ENCODE results near the gene TTC14.

Gene TTC14

DNA sequence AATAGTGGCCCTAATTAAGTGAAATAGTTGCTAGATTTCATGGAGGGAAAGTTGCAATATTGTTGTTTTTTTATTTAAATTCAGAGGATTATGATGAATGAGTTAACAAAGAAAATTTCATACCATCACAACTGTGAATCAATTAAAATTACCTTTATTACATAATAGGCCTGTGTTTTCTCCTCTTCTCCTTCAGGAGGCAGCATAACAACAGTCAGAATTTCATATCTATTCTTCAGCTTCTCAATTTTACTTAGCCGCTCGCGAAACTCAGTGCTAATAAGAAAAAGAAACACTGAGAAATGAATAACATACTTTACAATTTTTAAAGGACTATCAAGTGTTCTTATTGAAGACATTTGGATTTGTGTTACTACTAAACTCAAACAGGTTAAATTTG, 29.4 kb downstream of the TTC14 start:
- no peak for DNase-seq (ENCODE audit: low read depth)

DNA sequence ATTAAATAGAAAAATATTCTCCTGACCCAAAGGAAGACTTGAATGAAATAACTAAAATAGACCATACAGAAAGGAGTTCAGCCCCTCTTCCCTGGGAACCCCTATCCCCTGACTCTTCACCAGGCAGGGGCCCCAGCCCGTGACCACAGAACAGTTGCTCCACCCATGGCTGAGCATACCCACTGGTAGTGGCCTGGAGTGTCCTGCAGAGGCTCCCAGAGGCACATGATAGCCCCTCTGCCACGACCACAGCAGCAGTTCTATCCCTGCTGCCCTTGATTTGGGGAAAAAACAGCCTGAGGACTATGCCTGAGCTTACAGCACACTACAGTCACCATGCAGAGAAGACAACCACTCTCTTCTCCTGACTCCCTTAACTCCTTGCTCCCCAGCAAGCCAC, 31.8 kb downstream of the TTC14 start:
- no peak for DNase-seq (ENCODE audit: low read depth)

DNA sequence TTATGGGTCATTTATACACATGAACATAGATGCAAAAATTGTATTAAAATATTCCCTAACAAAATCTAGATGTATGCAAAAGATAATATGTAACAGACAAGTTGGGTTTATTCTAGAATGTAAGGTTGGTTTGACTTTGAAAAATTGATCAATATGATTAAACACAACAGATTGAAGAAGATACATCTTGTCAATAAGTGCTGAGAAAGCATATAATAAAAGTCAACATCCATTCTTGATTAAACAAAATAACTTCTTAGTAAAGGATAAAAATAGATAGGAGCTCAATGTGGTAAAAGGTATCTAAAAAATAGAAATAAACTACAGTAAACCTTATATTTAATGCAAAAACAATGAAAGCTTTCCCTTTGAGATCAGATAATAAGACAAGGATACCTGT, 39.0 kb downstream of the TTC14 start:
- no peak for DNase-seq (ENCODE audit: low read depth)

DNA sequence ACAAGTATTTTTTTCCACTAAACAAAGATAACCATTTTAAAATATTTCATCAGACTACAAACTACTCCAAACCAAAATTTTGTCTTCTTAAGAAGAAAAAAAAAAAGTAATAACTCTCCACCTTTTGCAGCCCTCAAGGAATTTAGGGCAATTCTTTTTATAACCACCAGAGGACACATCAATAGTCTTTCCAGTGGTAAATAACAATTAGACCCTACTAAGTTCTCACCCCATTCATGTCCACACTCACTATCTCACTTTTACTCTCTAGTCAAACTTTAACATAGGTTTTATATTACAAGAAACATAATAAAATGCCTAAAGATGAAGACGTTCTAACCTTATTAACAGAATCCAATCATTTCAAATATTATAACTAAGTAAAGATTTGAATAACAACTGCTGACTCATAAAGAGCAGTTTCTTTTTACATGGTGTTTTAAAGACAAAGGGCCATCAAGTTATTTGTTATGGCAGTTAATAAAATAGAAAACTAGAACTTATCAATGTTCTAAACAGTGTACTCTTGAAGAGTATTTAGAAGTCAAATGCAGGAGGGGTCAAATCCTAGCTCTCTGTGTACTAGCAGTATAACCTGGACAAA, 44.3 kb downstream of the TTC14 start:
- DNase-seq (ENCODE audit: low read depth), result no peak

DNA sequence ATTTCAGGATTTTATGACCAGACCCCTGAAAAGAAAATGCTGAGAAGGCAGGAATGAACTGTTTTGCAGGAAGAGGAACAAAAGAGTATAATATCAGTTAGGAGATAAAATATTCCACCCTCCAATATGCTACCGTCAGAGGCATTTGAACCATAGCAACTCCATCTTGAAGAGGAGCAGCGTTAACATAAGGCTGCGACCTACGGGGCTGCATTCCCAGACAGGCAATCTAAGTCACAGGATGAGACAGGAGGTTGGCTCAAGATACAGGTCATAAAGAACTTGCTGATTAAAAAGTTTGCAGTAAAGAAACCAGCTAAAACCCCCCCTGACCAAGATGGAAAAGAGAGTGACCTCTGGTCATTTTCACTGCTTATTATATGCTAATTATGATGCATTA, 54.4 kb downstream of the TTC14 start:
- DNase-seq (ENCODE audit: low read depth), result no peak

DNA sequence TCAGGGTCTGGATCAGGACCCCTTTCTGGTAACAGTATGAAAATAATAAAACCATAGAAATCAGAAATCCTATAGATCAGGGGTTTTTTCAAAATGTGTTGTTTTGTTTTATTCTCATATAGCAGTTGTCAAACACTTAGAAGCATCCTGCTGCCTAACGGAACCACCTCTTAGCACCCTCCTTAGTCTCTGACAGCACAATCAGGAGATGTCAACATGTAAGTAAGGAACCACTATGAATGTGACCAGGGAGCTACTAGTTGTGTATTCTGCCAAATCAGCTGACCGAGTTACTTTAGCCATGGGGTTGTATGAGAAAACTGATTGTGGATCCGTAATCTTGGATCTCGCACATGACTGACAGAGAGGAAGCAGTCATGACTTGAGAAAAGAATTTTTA, 55.1 kb downstream of the TTC14 start:
- DNase-seq (ENCODE audit: low read depth), result no peak
